GM21576 (cell line): ENCODE data around the gene SARM1.

Source experiments
- ATAC-seq: cut with Tn5 transposase; IDR thresholded peaks from one replicate; pipeline ENCODE4 v1.9.1; 2021; ENCODE audit warnings: mild to moderate bottlenecking, moderate library complexity; ENCODE audit not compliant: unreplicated experiment

Gene SARM1

GRCh38 chr17:28392491-28392890, 21.0 kb downstream of the SARM1 start:
- no peak for ATAC-seq

GRCh38 chr17:28394337-28395116, 23.0 kb downstream of the SARM1 start:
- no peak for ATAC-seq

GRCh38 chr17:28395426-28395825, 23.9 kb downstream of the SARM1 start:
- ATAC-seq = no peak

- no peak for ATAC-seq
Observed at GRCh38 chr17:28395968-28396367, 24.5 kb downstream of the SARM1 start.

DNA sequence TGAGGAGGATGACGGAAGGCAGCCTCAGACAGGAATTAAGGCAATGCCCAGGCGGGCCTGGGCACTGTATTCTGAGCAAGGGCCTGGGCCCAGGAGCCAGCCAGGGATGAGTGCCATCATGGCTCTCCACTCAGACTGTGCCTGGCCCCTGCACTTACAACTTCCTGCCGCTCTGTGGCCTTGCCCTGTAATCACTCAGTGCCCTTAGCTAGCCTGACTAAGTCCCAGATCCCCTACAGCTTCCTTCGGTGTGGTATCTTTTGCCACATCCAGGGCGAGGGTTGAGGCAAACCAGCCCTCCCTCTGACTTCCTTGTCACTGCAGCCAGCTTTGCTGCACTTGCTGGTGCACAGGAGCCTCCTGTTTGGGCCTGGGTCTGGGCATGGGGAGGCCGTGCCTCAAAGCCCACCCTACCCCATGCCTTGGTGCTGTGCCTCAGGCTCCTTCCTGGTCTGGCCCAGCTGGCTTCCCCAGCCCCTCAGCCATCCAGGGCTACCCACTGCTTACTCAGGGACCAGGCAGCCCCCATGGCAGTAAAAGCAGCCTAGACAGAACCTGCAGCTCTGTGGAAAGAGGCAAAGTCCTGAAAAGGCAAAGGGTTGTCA, 25.2 kb downstream of the SARM1 start:
- no peak for ATAC-seq

DNA sequence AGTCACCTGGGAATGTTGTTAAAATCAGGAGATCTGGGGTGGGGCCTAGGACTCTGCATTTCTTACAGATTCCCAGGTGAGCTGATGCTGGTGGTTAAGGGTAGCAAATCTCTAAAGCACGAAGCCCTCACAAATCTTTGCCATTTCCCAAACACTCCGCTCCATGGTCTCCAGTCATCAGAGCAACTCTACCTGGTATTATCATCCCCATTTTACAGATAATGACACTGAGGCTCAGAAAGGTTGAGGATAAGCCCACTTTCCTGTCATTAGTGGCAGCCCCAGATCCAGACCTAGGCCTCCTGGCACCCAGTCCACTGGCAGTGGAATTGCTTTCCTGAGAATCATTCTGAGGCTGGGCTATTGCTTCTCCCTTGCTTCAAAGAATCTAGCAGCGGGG, 25.8 kb downstream of the SARM1 start:
- no peak for ATAC-seq

GRCh38 chr17:28397687-28398279, 26.3 kb downstream of the SARM1 start:
- no peak for ATAC-seq

GRCh38 chr17:28398280-28398981, 26.9 kb downstream of the SARM1 start:
- no peak for ATAC-seq

DNA sequence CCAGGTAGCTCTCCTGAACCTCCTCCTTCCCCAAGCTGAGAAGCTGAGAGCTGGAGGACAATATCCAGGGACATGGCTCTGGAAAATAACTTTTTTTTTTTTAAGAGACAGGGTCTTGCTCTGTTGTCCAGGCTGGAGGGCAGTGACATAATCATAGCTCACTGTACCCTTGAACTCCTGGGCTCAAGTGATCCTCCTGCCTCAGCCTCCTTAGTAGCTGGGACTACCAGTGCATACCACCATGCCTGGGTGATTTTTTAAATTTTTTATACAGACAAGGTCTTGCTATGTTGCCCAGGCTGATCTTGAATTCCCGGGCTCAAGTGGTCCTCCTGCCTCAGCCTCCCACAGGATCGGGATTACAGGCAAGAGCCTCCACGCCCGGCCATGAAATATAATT, 28.3 kb downstream of the SARM1 start:
- no peak for ATAC-seq

DNA sequence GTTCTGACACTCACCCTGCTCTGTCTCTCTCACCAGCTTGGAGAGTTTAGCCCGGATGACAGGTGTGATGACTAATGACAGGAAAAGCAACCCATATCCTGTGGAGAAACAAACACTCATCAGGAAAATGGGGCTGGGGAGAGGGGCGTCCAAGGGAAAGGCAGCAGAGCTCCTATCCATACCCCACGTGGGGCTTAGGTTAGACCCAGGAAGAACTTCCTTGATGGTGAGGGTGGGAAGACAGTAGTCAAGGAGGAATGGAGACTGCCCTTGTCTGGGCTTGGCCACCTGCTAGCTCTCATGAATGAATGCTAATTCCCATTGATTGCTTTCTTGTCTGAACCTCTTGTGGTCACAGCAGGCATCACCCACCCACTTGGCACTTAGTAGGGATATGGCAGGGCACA, 30.7 kb downstream of the SARM1 start:
- no peak for ATAC-seq

DNA sequence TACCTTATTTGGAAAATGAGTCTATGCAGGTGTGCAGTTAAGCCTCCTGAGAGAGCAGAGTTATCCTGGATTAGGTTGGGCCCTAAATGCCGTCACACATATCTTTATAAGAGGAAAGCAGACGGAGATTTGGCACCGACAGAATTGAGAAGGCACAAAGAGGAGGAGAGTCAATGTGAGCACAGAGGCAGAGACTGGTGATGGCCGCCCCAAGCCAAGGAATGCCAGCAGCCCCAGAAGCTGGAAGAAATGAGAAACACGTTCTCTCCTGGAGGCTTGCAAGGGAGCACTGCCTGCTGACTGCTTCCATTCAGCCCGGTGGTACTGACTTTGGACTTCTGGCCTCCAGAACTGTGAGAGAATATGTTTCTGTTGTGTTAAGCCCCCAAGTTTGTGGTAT, 31.4 kb downstream of the SARM1 start:
- ATAC-seq = no peak

DNA sequence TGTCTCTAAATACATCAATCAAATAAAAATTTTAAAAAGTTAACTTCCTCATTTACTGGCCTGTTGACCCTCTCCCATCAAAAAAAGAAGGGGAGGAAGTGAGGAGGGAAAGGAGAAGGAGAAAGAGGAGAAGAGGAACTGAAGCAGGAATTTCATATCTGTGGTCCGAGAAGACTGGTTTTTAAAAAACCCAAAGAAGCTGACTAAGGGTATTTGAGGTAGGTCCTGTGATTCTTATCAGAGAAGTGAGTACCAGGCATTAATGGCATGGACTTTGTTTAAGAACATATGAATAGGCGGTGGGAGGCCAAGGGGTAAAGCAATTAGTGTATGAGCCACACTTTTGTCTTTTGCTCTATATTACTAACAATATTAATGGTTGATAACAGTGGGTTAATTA, 32.5 kb downstream of the SARM1 start:
- ATAC-seq = no peak

DNA sequence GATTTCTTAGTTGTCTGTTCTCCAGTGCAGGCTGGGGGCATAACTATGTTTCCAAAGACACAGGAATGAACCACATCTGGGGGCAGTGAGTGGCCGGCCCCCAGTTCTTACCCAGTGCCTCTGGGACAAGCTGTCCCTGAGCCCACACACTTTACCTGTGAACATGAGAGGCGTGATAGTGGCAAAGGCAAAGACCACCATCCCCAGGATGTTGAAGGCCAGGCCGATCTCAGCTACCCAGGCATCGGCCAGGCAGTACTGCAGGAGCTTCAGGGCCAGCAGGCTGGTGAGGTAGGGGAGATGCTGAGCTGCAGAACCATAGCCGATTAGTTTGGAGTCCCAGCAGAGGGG, 32.9 kb downstream of the SARM1 start:
- ATAC-seq = no peak

GRCh38 chr17:28404812-28405570, 33.5 kb downstream of the SARM1 start:
- ATAC-seq = no peak

- no peak for ATAC-seq
Observed at GRCh38 chr17:28405632-28406472, 34.4 kb downstream of the SARM1 start, which contains the start of gene SLC46A1. Gene SLC46A1, minus strand, starts transcription at chr17:28406212. Its CDS starts 98 bp downstream, at chr17:28406114.

GRCh38 chr17:28406473-28406814, 35.0 kb downstream of the SARM1 start:
- no peak for ATAC-seq

DNA sequence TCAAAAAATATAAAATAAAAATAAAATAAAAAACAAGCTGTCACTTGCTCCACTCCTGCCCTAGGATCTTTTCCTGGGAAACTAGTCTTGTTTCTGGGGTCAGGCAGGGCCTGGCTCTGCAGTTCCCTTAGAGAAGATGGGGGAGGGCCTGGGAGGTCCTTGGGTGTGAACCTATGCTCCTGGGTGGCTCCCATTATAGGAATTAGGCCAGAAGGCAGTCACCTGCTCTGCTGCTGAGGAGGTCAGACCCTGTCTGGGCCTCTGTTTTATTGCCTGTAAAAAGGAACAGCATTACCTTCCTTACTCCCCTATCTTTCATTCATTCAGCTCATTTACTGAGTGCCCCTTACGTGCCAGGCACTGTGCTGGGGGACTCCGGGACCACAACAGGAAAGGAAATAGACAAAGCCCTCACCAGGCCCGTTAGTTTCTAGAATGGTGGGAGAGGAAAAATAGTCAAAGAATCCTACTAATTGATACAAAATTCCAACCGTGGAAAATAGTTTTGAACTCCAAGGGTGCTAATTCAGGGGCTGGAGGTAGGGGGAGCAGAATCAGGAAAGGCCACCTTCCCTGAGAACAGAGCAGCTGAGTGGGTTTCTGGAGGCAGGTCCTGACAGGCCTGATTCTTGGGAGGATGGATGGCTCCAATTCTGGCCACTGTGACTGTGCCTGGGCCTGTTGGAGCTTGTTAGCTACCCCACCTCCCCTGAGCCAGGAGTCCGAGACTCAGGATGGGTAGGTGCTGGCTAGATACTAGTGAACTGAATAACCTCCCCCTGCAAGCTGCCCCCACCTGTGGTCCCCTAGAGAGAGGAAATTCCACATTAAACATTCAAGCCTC, 35.9 kb downstream of the SARM1 start:
- no peak for ATAC-seq

- ATAC-seq = no peak
Observed at GRCh38 chr17:28407974-28408306, 36.4 kb downstream of the SARM1 start.

DNA sequence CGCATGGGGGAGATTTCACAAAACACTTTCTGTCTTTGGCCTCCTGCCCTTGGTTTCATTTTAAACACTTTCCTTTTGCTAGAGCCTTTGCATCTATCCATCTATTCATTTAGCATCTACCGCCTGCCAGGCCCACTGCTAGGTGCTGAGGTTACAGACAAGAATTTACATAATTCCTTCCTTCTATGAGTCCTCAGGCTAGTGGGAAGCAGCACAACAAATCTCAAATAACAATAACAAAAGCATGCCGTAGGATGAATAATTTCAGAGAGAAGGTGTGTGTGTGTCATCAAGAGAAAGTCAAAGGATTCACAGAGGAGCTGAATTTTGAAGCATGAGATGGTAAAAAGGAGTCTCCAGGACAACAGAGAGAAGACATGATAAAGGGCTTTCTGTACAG, 40.6 kb downstream of the SARM1 start:
- ATAC-seq = no peak
